GM12873 (cell line): ENCODE data around the gene PUDP.

Experiments used
- TF ChIP-seq, protein P1 (sequence below): IDR thresholded peaks from 2 replicates; pipeline ENCODE4 v1.5.1; 2012; ENCODE audit warnings: low read depth, mild to moderate bottlenecking, moderate library complexity, low read length, control low read depth; ENCODE audit not compliant: insufficient read depth; ENCODE audit errors: missing control alignments

PUDP gene

DNA sequence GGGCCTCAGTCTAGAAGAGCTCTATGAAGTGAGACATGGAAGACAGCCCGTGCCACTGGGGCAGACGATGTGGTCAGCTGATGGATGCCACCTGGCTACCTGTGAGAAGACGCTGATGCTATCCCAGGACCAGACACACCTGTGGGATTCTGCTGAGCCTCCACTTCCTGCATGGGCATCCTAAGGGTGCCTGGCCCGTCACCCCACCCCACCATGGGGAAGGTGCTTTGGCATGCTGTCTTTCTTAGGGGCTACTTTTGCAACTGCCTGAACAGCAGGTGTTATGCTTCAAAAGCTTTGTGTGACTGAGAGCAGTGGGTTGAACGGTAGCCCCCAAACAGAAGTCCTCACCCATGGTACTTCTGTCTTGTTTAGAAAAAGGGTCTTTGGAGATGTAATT is 65.4 kb downstream of the PUDP start:
- TF ChIP-seq, protein P1, sequence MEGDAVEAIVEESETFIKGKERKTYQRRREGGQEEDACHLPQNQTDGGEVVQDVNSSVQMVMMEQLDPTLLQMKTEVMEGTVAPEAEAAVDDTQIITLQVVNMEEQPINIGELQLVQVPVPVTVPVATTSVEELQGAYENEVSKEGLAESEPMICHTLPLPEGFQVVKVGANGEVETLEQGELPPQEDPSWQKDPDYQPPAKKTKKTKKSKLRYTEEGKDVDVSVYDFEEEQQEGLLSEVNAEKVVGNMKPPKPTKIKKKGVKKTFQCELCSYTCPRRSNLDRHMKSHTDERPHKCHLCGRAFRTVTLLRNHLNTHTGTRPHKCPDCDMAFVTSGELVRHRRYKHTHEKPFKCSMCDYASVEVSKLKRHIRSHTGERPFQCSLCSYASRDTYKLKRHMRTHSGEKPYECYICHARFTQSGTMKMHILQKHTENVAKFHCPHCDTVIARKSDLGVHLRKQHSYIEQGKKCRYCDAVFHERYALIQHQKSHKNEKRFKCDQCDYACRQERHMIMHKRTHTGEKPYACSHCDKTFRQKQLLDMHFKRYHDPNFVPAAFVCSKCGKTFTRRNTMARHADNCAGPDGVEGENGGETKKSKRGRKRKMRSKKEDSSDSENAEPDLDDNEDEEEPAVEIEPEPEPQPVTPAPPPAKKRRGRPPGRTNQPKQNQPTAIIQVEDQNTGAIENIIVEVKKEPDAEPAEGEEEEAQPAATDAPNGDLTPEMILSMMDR: no peak

DNA sequence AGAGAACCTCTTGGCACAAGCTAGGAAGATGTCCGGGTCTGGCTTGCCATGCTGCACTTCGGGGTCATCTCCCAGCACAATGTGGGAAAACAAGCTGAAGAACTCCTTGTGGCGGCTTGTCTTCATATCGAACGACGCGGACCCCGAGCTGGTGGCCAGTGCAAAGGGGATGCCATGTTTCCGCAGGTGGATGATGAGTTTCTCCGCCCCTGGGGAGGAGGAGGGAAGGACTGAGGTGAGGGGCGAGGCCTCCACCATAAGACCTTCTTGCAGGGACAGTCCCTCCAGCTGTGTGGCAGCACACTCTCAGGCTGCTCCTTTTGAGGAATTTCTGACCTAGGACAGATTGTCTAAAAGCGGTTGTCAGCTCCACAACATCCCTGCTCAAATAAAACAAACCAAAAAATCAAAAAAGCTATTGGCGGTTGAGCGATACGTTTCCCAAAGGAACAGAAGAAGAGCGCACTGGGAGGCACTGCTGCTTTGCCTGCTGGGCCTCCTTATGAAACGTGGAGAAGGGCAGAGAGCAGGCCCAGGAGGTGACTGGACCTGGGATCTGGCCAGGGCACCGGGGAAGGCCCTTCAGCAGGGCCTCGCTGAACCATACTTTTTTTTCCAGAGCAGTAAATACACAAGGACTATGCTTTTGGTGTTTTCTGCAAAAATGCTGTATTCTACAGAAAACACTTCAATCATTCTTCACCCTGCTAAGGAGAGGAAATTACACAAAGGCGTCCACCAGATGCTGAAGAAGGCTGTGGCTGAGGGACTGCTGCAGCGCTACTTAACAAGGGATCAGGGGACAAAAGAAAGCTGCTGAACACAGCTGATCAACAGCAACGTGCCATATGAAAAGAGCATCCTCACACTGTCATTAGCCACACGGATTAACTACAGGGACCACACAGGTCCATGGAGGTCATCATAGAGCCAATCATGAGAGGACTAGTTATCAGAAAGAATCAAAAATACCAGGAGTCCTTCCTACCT is 70.4 kb downstream of the PUDP start:
- TF ChIP-seq, protein P1: no peak

DNA sequence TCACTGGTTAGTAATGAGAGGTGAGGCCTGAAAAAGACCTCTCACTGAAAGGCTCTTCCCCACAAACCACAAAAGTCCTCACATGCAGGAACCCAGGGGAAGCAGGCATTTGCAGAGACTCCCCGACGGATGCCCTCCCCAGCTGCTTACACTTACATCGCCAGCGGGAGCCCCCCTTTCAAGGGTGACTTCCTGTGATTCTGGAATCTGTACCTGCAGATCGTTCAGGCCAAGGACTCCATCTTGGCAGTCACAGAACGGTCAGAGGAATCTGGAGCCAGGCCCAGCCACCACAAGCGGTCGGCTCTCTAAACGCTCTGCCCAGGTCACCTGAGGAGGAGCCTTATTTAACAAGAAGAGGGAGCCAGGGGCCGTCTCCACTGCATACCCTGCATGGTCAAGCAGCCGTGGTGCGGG is 71.7 kb downstream of the PUDP start:
- TF ChIP-seq, protein P1: no peak

DNA sequence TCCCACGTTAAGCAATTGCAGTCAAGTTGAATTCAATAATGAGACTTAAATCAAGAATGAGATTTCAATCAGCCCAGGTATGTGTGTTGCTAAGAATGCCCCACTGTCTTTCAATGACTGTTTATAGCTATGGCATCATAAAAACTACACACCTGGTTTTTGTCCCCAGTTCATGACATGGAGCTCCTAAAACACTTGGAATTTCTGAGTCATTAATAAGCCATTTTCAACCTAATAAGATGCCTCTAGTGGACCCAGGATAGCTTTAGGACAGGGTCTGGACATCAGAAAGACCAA is 73.1 kb downstream of the PUDP start:
- TF ChIP-seq, protein P1: no peak

DNA sequence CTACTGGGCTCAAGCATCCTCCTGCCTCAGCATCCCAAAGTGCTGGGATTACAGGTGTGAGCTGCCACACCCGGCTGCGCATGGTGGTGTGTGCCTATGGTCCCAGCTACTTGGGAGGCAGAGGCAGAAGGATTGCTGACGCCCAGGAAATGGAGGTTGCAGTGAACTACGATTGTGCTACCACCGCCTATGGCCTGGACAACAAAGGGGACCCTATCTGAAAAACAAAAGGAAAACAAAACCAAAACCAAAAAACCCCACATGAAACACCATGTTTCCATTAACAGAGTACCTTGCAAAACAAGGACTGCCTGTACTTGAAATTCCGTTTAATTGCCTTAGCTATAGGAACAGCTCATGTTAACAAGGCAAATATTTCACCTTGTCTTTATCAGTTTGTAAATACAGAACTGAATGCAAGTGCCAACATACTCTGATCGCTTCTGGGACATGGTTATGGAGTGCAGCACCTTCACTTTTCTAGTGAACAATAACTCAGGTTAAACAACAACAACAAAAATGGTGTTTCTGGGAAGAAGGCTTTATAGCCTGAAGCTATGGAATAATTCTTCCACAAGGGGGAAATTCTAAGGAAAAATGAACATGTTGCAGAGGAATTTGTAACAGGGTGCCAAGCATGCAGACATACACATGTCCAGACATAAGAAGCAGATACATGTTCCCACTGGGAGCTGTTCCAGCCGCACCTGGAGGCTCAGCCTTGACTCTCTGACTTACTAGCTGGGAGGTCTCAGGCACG is 73.6 kb downstream of the PUDP start:
- TF ChIP-seq, protein P1: no peak

DNA sequence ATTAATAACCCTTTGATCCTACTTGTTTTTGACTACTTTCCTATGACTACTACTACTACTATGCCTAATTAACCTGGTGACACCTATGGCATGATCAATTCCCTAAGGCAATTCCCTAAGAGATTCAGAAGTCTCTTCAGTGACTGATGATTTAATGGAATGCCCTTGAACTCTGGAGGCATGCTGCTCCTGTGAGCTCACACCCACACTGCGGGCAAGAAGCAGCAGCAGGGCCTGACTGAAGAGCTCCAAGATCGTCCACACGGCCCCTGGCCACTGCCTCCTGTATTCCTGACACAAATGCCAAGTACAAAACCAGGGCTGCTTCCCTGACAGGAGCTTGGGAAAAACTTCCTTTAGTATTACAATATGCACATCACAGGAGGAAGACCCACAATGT is 74.6 kb downstream of the PUDP start:
- TF ChIP-seq, protein P1: no peak

DNA sequence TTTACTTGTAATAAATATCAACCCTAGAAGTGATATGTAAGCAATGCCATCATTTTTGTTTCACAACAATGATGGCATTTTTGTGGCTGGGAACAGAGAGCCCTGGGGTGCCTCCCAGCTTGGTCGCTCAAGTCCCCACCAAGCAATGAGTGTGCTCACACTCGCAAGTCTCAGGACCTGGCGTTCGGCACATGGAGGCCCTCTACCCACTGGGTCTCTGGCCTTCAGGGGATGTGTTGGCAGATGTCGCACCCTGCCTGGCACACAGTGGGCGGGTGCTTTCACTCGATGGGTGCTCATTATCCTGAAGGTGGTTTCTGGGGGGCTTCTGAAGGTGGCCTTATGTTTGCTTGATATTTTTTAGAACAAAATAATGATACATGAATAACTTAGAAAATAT is 75.1 kb downstream of the PUDP start:
- TF ChIP-seq, protein P1: no peak
